Natural killer cell (primary cell): Measurements from ENCODE around the gene WNK2. TPM values are rescaled to one million over a fixed set of nuclear protein-coding genes. Genes with fewer than 3 reads are reported as not detected.

ENCODE experiments used
- ATAC-seq, 3 donors: fragments of 150-1000 bp in 2 of 3; fragments of 200-7000 bp in 1 of 3; cut with Tn5 transposase; 1 replicate in 1 of 3; 2 replicates in 2 of 3; pipeline ENCODE4 v1.10.0; 2021; ENCODE audit warnings: mild to moderate bottlenecking in 2 of 3, moderate library complexity in 2 of 3
- DNase-seq, 2 donors: peaks; one replicate each; pipeline versions ENCODE4 v3.0.0 to v3.0.0-alpha.2; 2013 to 2021; ENCODE audit warnings: mixed read lengths in 1 of 2
- H3K27ac ChIP-seq: one replicate; pipeline ENCODE4 v1.5.1; 2013; ENCODE audit warnings: mild to moderate bottlenecking, low read length
- H3K27me3 ChIP-seq: one replicate; pipeline ENCODE4 v1.6.1; 2013; ENCODE audit warnings: low read length; ENCODE audit not compliant: control insufficient read depth, insufficient read depth
- H3K36me3 ChIP-seq: one replicate; pipeline ENCODE4 v1.6.1; 2013; ENCODE audit warnings: low read length; ENCODE audit not compliant: control insufficient read depth, insufficient read depth
- H3K4me1 ChIP-seq: one replicate; pipeline ENCODE4 v1.6.1; 2013; ENCODE audit warnings: low read length; ENCODE audit not compliant: control insufficient read depth, insufficient read depth
- H3K4me3 ChIP-seq: one replicate; pipeline ENCODE4 v1.5.1; 2013; ENCODE audit warnings: low read length
- H3K9me3 ChIP-seq: one replicate; pipeline ENCODE4 v1.6.1; 2013; ENCODE audit warnings: low read length; ENCODE audit not compliant: control insufficient read depth, insufficient read depth
- H3K27ac Mint-ChIP-seq, 2 donors: one replicate each; pipeline ENCODE4 v1.8.0; 2022; ENCODE audit warnings: mild to moderate bottlenecking in 2 of 2, mixed read lengths in 2 of 2, moderate library complexity in 1 of 2
- H3K27me3 Mint-ChIP-seq, 2 donors: one replicate each; pipeline ENCODE4 v1.8.0; 2022; ENCODE audit warnings: low read depth in 2 of 2, mixed read lengths in 2 of 2
- H3K36me3 Mint-ChIP-seq: one replicate; pipeline ENCODE4 v1.8.0; 2022; ENCODE audit warnings: mixed read lengths
- H3K4me1 Mint-ChIP-seq, 2 donors: one replicate each; pipeline ENCODE4 v1.8.0; 2022; ENCODE audit warnings: mixed read lengths in 2 of 2
- H3K4me3 Mint-ChIP-seq: one replicate; pipeline ENCODE4 v1.8.0; 2022; ENCODE audit warnings: mild to moderate bottlenecking, moderate library complexity, mixed read lengths
- H3K9me3 Mint-ChIP-seq, 2 donors: one replicate each; pipeline ENCODE4 v1.8.0; 2022; ENCODE audit warnings: mixed read lengths in 2 of 2
- WGBS: methylation state at CpG from one replicate; pipeline ENCODE4 v1.1.7; 2013; ENCODE audit warnings: missing lambda C conversion rate; ENCODE audit not compliant: insufficient coverage; 5-methylcytosine and 5-hydroxymethylcytosine counted together
- intact Hi-C: fragments of 100-400 bp; cut with micrococcal nuclease; formaldehyde crosslinking; loops from one replicate; pipeline ENCODE4 v1.14.2; 2022
- total RNA-seq, 4 donors: library from RNA; stranded (reverse); fragments of 120-200 nt in 1 of 4; gene quantifications; one replicate each; pipeline versions ENCODE4 v1.2.3 to v1.2.4, GENCODE V29; 2013 to 2022
- TF ChIP-seq, protein P1 (sequence below): fragments of 200-600 bp; IDR thresholded peaks from one replicate; pipeline ENCODE4 v1.8.0; 2022; ENCODE audit warnings: antibody characterized with exemption

WNK2 gene
- total RNA-seq, 3 donors from 2014 or later (not counting 1 experiment from before 2014, with no cell fraction given), result 0.25 TPM; not detected in 2

DNA sequence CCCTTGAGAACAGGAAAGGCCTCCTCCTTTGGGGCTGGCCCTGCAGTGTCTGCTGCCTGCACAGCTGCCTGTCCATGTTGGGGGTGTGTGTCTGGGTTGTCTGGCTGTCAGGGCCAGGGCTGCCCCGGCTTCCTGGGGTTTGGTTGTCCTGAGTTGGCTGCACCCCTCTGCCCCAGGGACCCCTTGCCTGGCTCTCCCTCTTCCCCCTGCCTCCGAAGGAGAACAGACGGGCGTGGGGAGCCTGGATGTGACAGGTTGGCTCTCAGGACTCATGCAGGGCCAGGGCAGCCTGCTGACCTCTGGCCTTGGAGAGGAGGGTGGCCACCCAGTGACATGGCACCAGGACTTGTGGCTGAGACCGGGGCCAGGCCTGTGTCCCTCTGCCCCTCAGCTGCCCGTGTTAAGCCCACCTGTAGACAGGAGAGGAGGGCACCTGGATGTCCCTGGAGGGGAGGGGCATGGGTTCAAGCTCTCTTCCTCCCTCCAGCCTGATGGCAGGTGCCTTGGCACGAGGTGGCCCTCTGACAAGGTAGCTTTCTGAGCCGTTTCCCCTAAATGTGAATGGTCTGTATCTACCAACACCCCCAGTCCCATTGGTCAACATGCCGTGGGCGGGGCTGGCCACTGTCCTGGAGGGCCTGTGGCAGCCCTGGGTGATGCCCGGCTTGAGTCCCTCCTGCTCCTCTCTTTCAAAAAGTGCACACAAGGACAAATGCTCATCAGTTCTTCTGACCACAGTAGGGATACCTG, 34.9 kb downstream of the WNK2 start:
- Histone ChIP-seq H3K4me1 (no peaks in the 10 kb centered on the region), H3K4me3 (no peak overlapping the region), H3K27ac (no peak overlapping the region), H3K27me3 (no peaks in the 10 kb centered on the region), H3K36me3 (no peaks in the 10 kb centered on the region), H3K9me3 (peaks cover 4% of the 10 kb centered on the region)
- intact Hi-C loops, result no loop called here
- Mint-ChIP-seq H3K9me3 (peaks cover 0 to 6% of the 10 kb centered on the region in 2 donors), H3K36me3 (peaks cover 8% of the 10 kb centered on the region), H3K4me3 (no peak overlapping the region), H3K27me3 (peaks cover 11 to 22% of the 10 kb centered on the region in 2 donors), H3K4me1 (no peaks in the 10 kb centered on the region), H3K27ac (no peak overlapping the region)
- TF ChIP-seq, protein P1, sequence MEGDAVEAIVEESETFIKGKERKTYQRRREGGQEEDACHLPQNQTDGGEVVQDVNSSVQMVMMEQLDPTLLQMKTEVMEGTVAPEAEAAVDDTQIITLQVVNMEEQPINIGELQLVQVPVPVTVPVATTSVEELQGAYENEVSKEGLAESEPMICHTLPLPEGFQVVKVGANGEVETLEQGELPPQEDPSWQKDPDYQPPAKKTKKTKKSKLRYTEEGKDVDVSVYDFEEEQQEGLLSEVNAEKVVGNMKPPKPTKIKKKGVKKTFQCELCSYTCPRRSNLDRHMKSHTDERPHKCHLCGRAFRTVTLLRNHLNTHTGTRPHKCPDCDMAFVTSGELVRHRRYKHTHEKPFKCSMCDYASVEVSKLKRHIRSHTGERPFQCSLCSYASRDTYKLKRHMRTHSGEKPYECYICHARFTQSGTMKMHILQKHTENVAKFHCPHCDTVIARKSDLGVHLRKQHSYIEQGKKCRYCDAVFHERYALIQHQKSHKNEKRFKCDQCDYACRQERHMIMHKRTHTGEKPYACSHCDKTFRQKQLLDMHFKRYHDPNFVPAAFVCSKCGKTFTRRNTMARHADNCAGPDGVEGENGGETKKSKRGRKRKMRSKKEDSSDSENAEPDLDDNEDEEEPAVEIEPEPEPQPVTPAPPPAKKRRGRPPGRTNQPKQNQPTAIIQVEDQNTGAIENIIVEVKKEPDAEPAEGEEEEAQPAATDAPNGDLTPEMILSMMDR, result no peak
- ATAC-seq (no peak), DNase-seq (no peak)
- 77% methylated on average over 11 of the region's 11 CpGs for WGBS

DNA sequence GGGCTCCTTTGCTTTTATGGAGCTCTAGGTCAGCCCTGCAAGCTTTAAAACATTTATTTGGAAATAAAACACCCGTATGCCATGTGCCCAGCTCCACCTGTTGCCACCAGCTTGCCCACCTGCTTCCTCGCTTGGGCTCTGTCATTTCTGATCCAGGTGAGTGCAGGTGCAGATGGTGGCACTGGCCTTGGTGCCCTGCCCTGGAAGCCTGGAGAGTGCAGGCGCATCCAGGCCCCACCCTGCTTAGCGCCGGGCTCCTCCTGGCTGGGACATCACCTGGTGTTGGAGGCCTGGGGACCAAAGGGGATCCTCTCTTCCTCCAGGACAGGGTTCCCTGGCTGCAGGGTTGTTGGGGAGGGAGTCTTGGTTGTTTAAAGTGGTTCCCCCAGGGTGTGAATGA, 35.8 kb downstream of the WNK2 start:
- no peak overlapping the region for H3K27ac Mint-ChIP-seq
- Histone ChIP-seq H3K4me3 (no peak overlapping the region), H3K4me1 (no peaks in the 10 kb centered on the region), H3K9me3 (peaks cover 4% of the 10 kb centered on the region), H3K36me3 (no peaks in the 10 kb centered on the region), H3K27ac (no peak overlapping the region), H3K27me3 (peaks cover 5% of the 10 kb centered on the region)
- DNase-seq, result no peak
- H3K4me3 Mint-ChIP-seq, result no peak overlapping the region
- H3K36me3 Mint-ChIP-seq, result peaks cover 8% of the 10 kb centered on the region
- intact Hi-C loops, result no loop called here
- 93% methylated on average over 5 of the region's 5 CpGs for WGBS
- H3K4me1 Mint-ChIP-seq, result no peaks in the 10 kb centered on the region
- ATAC-seq, result no peak
- TF ChIP-seq, protein P1, result no peak
- peaks cover 0 to 6% of the 10 kb centered on the region in 2 donors for H3K9me3 Mint-ChIP-seq
- H3K27me3 Mint-ChIP-seq, result peaks cover 15 to 31% of the 10 kb centered on the region in 2 donors

- Histone ChIP-seq H3K4me3 (no peak overlapping the region), H3K27ac (no peak overlapping the region), H3K27me3 (peaks cover 5% of the 10 kb centered on the region), H3K4me1 (no peaks in the 10 kb centered on the region), H3K9me3 (peaks cover 4% of the 10 kb centered on the region), H3K36me3 (no peaks in the 10 kb centered on the region)
- Mint-ChIP-seq H3K36me3 (peaks cover 4% of the 10 kb centered on the region), H3K9me3 (peaks cover 0 to 3% of the 10 kb centered on the region in 2 donors), H3K4me3 (no peak overlapping the region), H3K27me3 (peaks cover 16 to 34% of the 10 kb centered on the region in 2 donors), H3K27ac (no peak overlapping the region), H3K4me1 (peaks cover 0 to 2% of the 10 kb centered on the region in 2 donors)
- TF ChIP-seq, protein P1, result no peak
- 74% methylated on average over 4 of the region's 4 CpGs for WGBS
- DNase-seq (no peak), ATAC-seq (no peak)
- intact Hi-C loops, result no loop called here
These were observed 36.7 kb downstream of the WNK2 start for GRCh38 chr9:93220627-93221026.
